ENCODE data around the gene SLC30A1. TPM values are rescaled to one million over a fixed set of nuclear protein-coding genes. Genes with fewer than 3 reads are reported as not detected.
A peak's percentile ranks its signal among the peaks of the same experiment; 100 is the strongest.

The SLC30A1 gene
- total RNA-seq, 1 experiment from 2014 or later = 6.7 TPM

DNA sequence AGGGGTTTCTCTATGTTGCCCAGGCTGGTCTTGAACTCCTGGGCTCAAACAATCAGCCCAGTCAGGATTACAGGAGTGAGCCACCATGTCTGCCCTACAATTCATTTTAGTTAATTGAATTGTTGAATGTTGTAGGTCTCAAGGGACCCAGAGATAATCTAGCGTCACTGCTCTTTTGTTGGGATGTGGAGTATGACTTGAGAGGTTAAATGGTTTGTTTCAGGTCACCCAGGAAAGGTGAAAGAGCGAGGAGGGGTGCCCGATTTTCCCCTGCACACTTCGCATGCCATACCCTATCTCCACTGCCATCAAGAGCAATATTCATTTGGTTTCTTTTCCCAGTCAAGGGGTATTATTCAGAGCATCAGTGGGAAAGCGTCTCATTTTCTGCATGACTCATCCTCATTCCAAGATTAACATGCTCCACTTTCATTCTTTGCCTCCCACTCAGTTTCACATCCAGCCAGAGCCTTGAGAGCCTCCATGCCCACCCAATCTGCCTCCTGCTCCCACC, 13.1 kb upstream of the SLC30A1 start:
- ChIA-PET POLR2A (ENCODE audit: unreplicated experiment) (no interaction called here), CTCF (no interaction called here)
- ATAC-seq = peak; percentile 63; the same call in 1 of the 2 replicates
- H4K20me1 ChIP-seq (ENCODE audit: low read length) = no peaks in the 10 kb centered on the region
- BruUV-seq (replicated peaks) = no TSS peak
- H3F3A ChIP-seq (ENCODE audit: low read length, unreplicated experiment) = no peaks in the 10 kb centered on the region
- H3K9me3 ChIP-seq (ENCODE audit: low read length) = no peaks in the 10 kb centered on the region
- peak overlapping the region; percentile 29; the same call in 1 of the 2 replicates for H3K4me2 ChIP-seq (ENCODE audit: low read length)
- H3K27me3 ChIP-seq (ENCODE audit: low read length) = no peaks in the 10 kb centered on the region
- H2AFZ ChIP-seq (ENCODE audit: low read length) = no peak overlapping the region
- TF ChIP-seq, protein P1, sequence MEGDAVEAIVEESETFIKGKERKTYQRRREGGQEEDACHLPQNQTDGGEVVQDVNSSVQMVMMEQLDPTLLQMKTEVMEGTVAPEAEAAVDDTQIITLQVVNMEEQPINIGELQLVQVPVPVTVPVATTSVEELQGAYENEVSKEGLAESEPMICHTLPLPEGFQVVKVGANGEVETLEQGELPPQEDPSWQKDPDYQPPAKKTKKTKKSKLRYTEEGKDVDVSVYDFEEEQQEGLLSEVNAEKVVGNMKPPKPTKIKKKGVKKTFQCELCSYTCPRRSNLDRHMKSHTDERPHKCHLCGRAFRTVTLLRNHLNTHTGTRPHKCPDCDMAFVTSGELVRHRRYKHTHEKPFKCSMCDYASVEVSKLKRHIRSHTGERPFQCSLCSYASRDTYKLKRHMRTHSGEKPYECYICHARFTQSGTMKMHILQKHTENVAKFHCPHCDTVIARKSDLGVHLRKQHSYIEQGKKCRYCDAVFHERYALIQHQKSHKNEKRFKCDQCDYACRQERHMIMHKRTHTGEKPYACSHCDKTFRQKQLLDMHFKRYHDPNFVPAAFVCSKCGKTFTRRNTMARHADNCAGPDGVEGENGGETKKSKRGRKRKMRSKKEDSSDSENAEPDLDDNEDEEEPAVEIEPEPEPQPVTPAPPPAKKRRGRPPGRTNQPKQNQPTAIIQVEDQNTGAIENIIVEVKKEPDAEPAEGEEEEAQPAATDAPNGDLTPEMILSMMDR (conservative IDR thresholded peaks at IDR 0.05; ENCODE audit: low read depth, low read length) = no peak
- TF ChIP-seq EZH2phosphoT487 (IDR thresholded peaks at IDR 0.05; ENCODE audit: borderline replicate concordance, low read length) (no peak), EZH2 (IDR thresholded peaks at IDR 0.05; ENCODE audit: low read length, unreplicated experiment) (no peak)
- no peak overlapping the region for H3K4me3 ChIP-seq (ENCODE audit: low read length)
- peak; percentile 66 for DNase-seq
- no peaks in the 10 kb centered on the region for H3K9me2 ChIP-seq (replicated peaks; ENCODE audit: low read length)
- no peaks in the 10 kb centered on the region; the same call in 1 of the 2 replicates for H3K4me1 ChIP-seq (ENCODE audit: insufficient read depth, low read length)
- H3K27ac ChIP-seq (ENCODE audit: low read length) = no peak overlapping the region
- H3K9ac ChIP-seq (ENCODE audit: low read length) = no peak overlapping the region
- H3K79me2 ChIP-seq (ENCODE audit: low read length) = no peaks in the 10 kb centered on the region
- no peaks in the 10 kb centered on the region for H3K36me3 ChIP-seq (ENCODE audit: low read depth, low read length)
- intact Hi-C loops (cut with micrococcal nuclease) = no loop called here

DNA sequence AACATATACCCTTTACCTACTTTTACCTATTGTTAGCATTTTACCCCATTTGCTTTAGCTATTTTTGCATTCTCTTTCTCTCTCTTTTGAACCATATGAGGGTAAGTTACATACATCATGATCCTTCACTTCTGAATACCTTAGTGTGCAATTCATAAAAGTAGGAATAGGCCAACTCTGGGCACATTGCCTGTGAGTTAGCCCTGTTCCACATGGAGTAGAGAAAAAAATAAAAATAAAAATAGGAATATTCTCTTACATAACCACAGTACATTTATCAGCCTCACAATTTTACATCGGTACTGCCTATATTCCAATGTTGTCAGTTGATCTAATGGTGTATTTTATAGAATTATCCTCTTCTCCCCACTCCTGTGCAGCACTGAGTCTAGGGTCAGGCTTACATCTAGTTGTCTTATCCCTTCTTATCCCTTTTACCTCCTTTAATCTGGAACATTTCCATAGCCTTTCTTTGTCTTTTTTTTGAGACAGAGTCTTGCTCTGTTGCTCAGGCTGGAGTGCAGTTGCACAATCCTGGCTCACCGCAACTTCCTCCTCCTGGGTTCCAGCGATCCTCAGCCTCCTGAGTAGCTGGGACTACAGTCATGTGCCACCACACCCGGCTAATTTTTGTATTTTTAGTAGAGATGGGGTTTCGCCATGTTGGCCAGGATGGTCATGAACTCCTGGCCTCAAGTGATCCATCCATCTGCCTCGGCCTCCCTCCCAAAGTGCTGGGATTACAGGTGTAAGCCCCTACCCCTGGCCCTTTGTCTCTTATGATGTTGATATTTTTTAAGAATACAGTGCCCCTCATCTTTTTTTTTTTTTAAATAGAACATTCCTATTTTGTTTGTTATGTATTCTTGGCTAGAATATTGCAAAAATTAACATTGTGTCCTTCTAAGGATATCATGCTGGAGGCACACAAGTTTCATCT, 11.1 kb upstream of the SLC30A1 start:
- TF ChIP-seq EZH2phosphoT487 (IDR thresholded peaks at IDR 0.05; ENCODE audit: borderline replicate concordance, low read length) (no peak), EZH2 (IDR thresholded peaks at IDR 0.05; ENCODE audit: low read length, unreplicated experiment) (no peak)
- TF ChIP-seq, protein P1 (conservative IDR thresholded peaks at IDR 0.05; ENCODE audit: low read depth, low read length) = no peak
- ChIA-PET CTCF (no interaction called here), POLR2A (ENCODE audit: unreplicated experiment) (no interaction called here)
- DNase-seq = no peak
- intact Hi-C loops (cut with micrococcal nuclease) = no loop called here
- Histone ChIP-seq H3K4me1 (ENCODE audit: insufficient read depth, low read length) (no peaks in the 10 kb centered on the region; the same call in 1 of the 2 replicates), H3K27me3 (ENCODE audit: low read length) (no peaks in the 10 kb centered on the region), H3K4me3 (ENCODE audit: low read length) (no peak overlapping the region), H3K36me3 (ENCODE audit: low read depth, low read length) (no peaks in the 10 kb centered on the region), H2AFZ (ENCODE audit: low read length) (no peak overlapping the region), H3K9me3 (ENCODE audit: low read length) (no peaks in the 10 kb centered on the region), H3K9ac (ENCODE audit: low read length) (no peak overlapping the region), H3F3A (ENCODE audit: low read length, unreplicated experiment) (no peaks in the 10 kb centered on the region), H4K20me1 (ENCODE audit: low read length) (no peaks in the 10 kb centered on the region), H3K4me2 (ENCODE audit: low read length) (no peak overlapping the region), H3K27ac (ENCODE audit: low read length) (no peak overlapping the region), H3K79me2 (ENCODE audit: low read length) (no peaks in the 10 kb centered on the region), H3K9me2 (replicated peaks; ENCODE audit: low read length) (no peaks in the 10 kb centered on the region)
- ATAC-seq = no peak
- BruUV-seq (replicated peaks) = no TSS peak

DNA sequence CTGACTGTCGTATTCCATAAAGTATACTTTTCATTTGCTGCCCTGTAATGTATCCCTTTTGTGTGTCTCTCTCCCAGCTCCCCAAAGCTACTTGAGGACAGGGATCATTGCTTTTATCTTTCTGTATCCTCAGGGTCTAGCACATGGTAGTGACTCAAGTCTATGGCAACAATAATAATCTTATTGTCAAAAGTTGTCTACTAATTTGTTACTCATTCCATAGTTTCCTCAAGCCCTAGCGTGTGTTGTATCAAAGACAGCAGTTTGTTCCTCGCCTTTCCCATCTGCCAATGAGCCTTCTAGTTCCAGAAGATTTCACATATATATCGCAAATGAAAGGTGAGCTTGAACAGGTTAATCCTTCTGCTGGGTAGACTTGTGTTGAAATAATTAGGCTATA, 9.8 kb upstream of the SLC30A1 start:
- Histone ChIP-seq H3K36me3 (ENCODE audit: low read depth, low read length) (no peaks in the 10 kb centered on the region), H3K4me1 (ENCODE audit: insufficient read depth, low read length) (no peaks in the 10 kb centered on the region; the same call in 1 of the 2 replicates), H3K4me3 (ENCODE audit: low read length) (no peak overlapping the region), H2AFZ (ENCODE audit: low read length) (no peak overlapping the region), H3K9me2 (replicated peaks; ENCODE audit: low read length) (no peaks in the 10 kb centered on the region), H3F3A (ENCODE audit: low read length, unreplicated experiment) (no peaks in the 10 kb centered on the region), H4K20me1 (ENCODE audit: low read length) (no peaks in the 10 kb centered on the region), H3K27ac (ENCODE audit: low read length) (no peak overlapping the region), H3K27me3 (ENCODE audit: low read length) (no peaks in the 10 kb centered on the region), H3K9ac (ENCODE audit: low read length) (no peak overlapping the region), H3K79me2 (ENCODE audit: low read length) (no peaks in the 10 kb centered on the region), H3K9me3 (ENCODE audit: low read length) (no peaks in the 10 kb centered on the region), H3K4me2 (ENCODE audit: low read length) (no peak overlapping the region)
- POLR2A ChIA-PET (ENCODE audit: unreplicated experiment) = interaction anchor here (0.6 to 0.7 kb wide), 2 partner anchors 20 to 78 kb away, joined by 4 to 7 read pairs; no protein-coding TSS in a partner anchor
- intact Hi-C loops (cut with micrococcal nuclease) = no loop called here
- TF ChIP-seq EZH2 (IDR thresholded peaks at IDR 0.05; ENCODE audit: low read length, unreplicated experiment) (no peak), EZH2phosphoT487 (IDR thresholded peaks at IDR 0.05; ENCODE audit: borderline replicate concordance, low read length) (no peak)
- TF ChIP-seq, protein P1 (conservative IDR thresholded peaks at IDR 0.05; ENCODE audit: low read depth, low read length) = no peak
- CTCF ChIA-PET = no interaction called here
- no peak for DNase-seq
- no peak for ATAC-seq
- no TSS peak for BruUV-seq (replicated peaks)

Measured in PC-3 (cell line).